PC-3 (cell line): ENCODE results near the gene SPEM1. TPM values are rescaled to one million over a fixed set of nuclear protein-coding genes. Genes with fewer than 3 reads are reported as not detected.

Source experiments
- ATAC-seq: fragments of 200-7000 bp; cut with Tn5 transposase; 2 replicates; pipeline ENCODE4 v1.9.1; 2020; ENCODE audit warnings: mild to moderate bottlenecking, moderate library complexity
- BruUV-seq: library from RNA; stranded (reverse); fragments of 400-500 nt; replicated peaks from 2 replicates; lab custom pipeline; 2021; lab: Mats Ljungman, UMichigan
- CTCF ChIA-PET: fragments of 300-600 bp; sonication (Branson Sonifier 250); formaldehyde crosslinking; loops from one replicate; lab custom pipeline; 2022; ENCODE audit warnings: antibody characterized with exemption; lab: Charles Lee
- POLR2A ChIA-PET: fragments of 300-600 bp; sonication (Branson Sonifier 250); formaldehyde crosslinking; loops from one replicate; lab custom pipeline; 2022; ENCODE audit warnings: antibody characterized with exemption; ENCODE audit not compliant: unreplicated experiment; lab: Charles Lee
- DNase-seq: peaks from one replicate; pipeline ENCODE4 v3.0.0-alpha.2; 2015
- H2AFZ ChIP-seq: fragments of 300-600 bp; sonication (generic); 2 replicates; pipeline ENCODE4 v1.6.0; 2016; ENCODE audit warnings: antibody characterized with exemption, low read length
- H3F3A ChIP-seq: fragments of 300-600 bp; sonication (generic); one replicate; pipeline ENCODE4 v1.6.0; 2017; ENCODE audit warnings: antibody characterized with exemption, low read length, control low read depth, mild to moderate bottlenecking; ENCODE audit not compliant: unreplicated experiment
- H3K27ac ChIP-seq: fragments of 300-600 bp; sonication (generic); 2 replicates; pipeline ENCODE4 v1.5.1; 2016; ENCODE audit warnings: mild to moderate bottlenecking, low read length
- H3K27me3 ChIP-seq: fragments of 300-600 bp; sonication (generic); 2 replicates; pipeline ENCODE4 v1.6.1; 2016; ENCODE audit warnings: low read length, mixed read lengths
- H3K36me3 ChIP-seq: fragments of 300-600 bp; sonication (generic); 2 replicates; pipeline ENCODE4 v1.6.1; 2016; ENCODE audit warnings: low read depth, mixed run types, low read length, mixed read lengths
- H3K4me1 ChIP-seq: fragments of 300-600 bp; sonication (generic); 2 replicates; pipeline ENCODE4 v1.5.1; 2016; ENCODE audit warnings: low read length; ENCODE audit not compliant: insufficient read depth
- H3K4me2 ChIP-seq: fragments of 300-600 bp; sonication (generic); 2 replicates; pipeline ENCODE4 v1.6.0; 2016; ENCODE audit warnings: low read length
- H3K4me3 ChIP-seq: fragments of 300-600 bp; sonication (generic); 2 replicates; pipeline ENCODE4 v1.5.1; 2016; ENCODE audit warnings: mild to moderate bottlenecking, low read length, mixed read lengths
- H3K79me2 ChIP-seq: fragments of 300-600 bp; sonication (generic); 2 replicates; pipeline ENCODE4 v1.6.1; 2017; ENCODE audit warnings: low read length, mixed read lengths
- H3K9ac ChIP-seq: fragments of 300-600 bp; sonication (generic); 2 replicates; pipeline ENCODE4 v1.6.0; 2016; ENCODE audit warnings: mild to moderate bottlenecking, low read length
- H3K9me2 ChIP-seq: fragments of 300-600 bp; sonication (generic); replicated peaks from 2 replicates; pipeline ENCODE4 v1.6.1; 2016; ENCODE audit warnings: mixed run types, low read length, mixed read lengths
- H3K9me3 ChIP-seq: fragments of 300-600 bp; sonication (generic); 2 replicates; pipeline ENCODE4 v1.6.1; 2016; ENCODE audit warnings: low read length, mixed read lengths
- H4K20me1 ChIP-seq: fragments of 300-600 bp; sonication (generic); 2 replicates; pipeline ENCODE4 v1.6.1; 2016; ENCODE audit warnings: low read length, mixed read lengths
- CTCF ChIP-seq: fragments of 300-600 bp; sonication (generic); conservative IDR thresholded peaks from 2 replicates; pipeline ENCODE4 v1.5.1; 2017; ENCODE audit warnings: antibody characterized with exemption, low read depth, mild to moderate bottlenecking, low read length
- EZH2 ChIP-seq: fragments of 300-600 bp; sonication (generic); IDR thresholded peaks from one replicate; pipeline ENCODE4 v1.6.1; 2017; ENCODE audit warnings: antibody characterized with exemption, mild to moderate bottlenecking, low read length; ENCODE audit not compliant: unreplicated experiment
- EZH2phosphoT487 ChIP-seq: fragments of 300-600 bp; sonication (generic); IDR thresholded peaks from 2 replicates; pipeline ENCODE4 v1.6.1; 2018; ENCODE audit warnings: mild to moderate bottlenecking, antibody characterized with exemption, low read length, borderline replicate concordance
- intact Hi-C: fragments of 100-400 bp; cut with micrococcal nuclease; formaldehyde crosslinking; loops from 2 replicates; pipeline ENCODE4 v1.9.0; 2023
- total RNA-seq: library from RNA; depleted of rRNA; stranded (reverse); fragments of >200 nt; gene quantifications from 2 replicates; pipeline ENCODE4 v1.2.3, GENCODE V29; 2014

SPEM1 gene
- total RNA-seq, 1 experiment from 2014 or later = not detected

- Histone ChIP-seq H3K4me1 (peaks cover 4% of the 10 kb centered on the region; the same call in 1 of the 2 replicates), H2AFZ (peak within 1 kb of the TSS; percentile 88), H3K9me3 (no peaks in the 10 kb centered on the region), H3K4me3 (peak within 1 kb of the TSS; percentile 91), H3K9me2 (no peaks in the 10 kb centered on the region), H3K36me3 (no peaks in the 10 kb centered on the region; the same call in 1 of the 2 replicates), H4K20me1 (no peaks in the 10 kb centered on the region), H3K79me2 (peaks cover 16% of the 10 kb centered on the region), H3K4me2 (peak within 1 kb of the TSS; percentile 93), H3K9ac (peak within 1 kb of the TSS; percentile 76), H3K27ac (peak within 1 kb of the TSS; percentile 71), H3F3A (no peaks in the 10 kb centered on the region), H3K27me3 (no peaks in the 10 kb centered on the region)
- ChIA-PET POLR2A (interaction anchor here (1.0 kb wide), 1 partner anchor 9 kb away, joined by 3 read pairs; the partner anchor contains the start of gene TMEM256), CTCF (interaction anchor here (1.4 kb wide), 1 partner anchor 9 kb away, joined by 3 read pairs; the partner anchor contains the start of gene TMEM256)
- peak; percentile 86 for ATAC-seq
- BruUV-seq = TSS peak; percentile 74
- DNase-seq = peak; percentile 76
- intact Hi-C loops = loop anchor here (1.0 kb wide), 1 partner anchor 10 kb away; the partner anchor contains the start of gene TMEM256
- TF ChIP-seq EZH2 (no peak), CTCF (no peak; the same call in 1 of the 2 replicates), EZH2phosphoT487 (no peak)
Observed at GRCh38 chr17:7394452-7395191, 25.5 kb upstream of the SPEM1 start, which contains the start of gene PLSCR3. TSS of gene PLSCR3 (minus strand) at chr17:7394525. CDS start at chr17:7394110, 415 bp downstream.

- no peak overlapping the region for H3K9ac ChIP-seq
- POLR2A ChIA-PET = no interaction called here
- CTCF ChIA-PET = no interaction called here
- peaks cover 16% of the 10 kb centered on the region for H3K79me2 ChIP-seq
- no peak overlapping the region for H3K27ac ChIP-seq
- no peaks in the 10 kb centered on the region; the same call in 1 of the 2 replicates for H3K36me3 ChIP-seq
- H3K4me3 ChIP-seq = no peak overlapping the region
- no TSS peak for BruUV-seq
- H3K9me3 ChIP-seq = no peaks in the 10 kb centered on the region
- H4K20me1 ChIP-seq = no peaks in the 10 kb centered on the region
- TF ChIP-seq EZH2 (no peak), CTCF (no peak), EZH2phosphoT487 (no peak)
- H3K27me3 ChIP-seq = no peaks in the 10 kb centered on the region
- intact Hi-C loops = no loop called here
- H3K9me2 ChIP-seq = no peaks in the 10 kb centered on the region
- no peak overlapping the region for H3K4me2 ChIP-seq
- no peak for DNase-seq
- no peaks in the 10 kb centered on the region for H3F3A ChIP-seq
- ATAC-seq = no peak
- peaks cover 4% of the 10 kb centered on the region; the same call in 1 of the 2 replicates for H3K4me1 ChIP-seq
- no peak overlapping the region for H2AFZ ChIP-seq
Observed at GRCh38 chr17:7396147-7396546, 24.0 kb upstream of the SPEM1 start.

GRCh38 chr17:7398612-7399011 lies 21.5 kb upstream of the SPEM1 start:
- ChIA-PET CTCF (no interaction called here), POLR2A (no interaction called here)
- no peak overlapping the region for H3K27ac ChIP-seq
- H3K4me2 ChIP-seq = no peak overlapping the region
- peaks cover 9% of the 10 kb centered on the region for H3K4me1 ChIP-seq
- no peaks in the 10 kb centered on the region for H3K9me3 ChIP-seq
- H3K79me2 ChIP-seq = peaks cover 13% of the 10 kb centered on the region
- intact Hi-C loops = no loop called here
- H3K36me3 ChIP-seq = no peaks in the 10 kb centered on the region
- no peak overlapping the region for H3K4me3 ChIP-seq
- H3K27me3 ChIP-seq = no peaks in the 10 kb centered on the region
- H3K9ac ChIP-seq = no peak overlapping the region
- DNase-seq (no peak), ATAC-seq (no peak)
- no TSS peak for BruUV-seq
- no peak overlapping the region for H2AFZ ChIP-seq
- TF ChIP-seq EZH2phosphoT487 (no peak), CTCF (no peak), EZH2 (no peak)
- no peaks in the 10 kb centered on the region for H3F3A ChIP-seq
- no peaks in the 10 kb centered on the region for H4K20me1 ChIP-seq
- no peaks in the 10 kb centered on the region for H3K9me2 ChIP-seq
